ENCODE results near the gene MZT2B. TPM values are rescaled to one million over a fixed set of nuclear protein-coding genes. Genes with fewer than 3 reads are reported as not detected.
"Not testable (repeated sequence)": the region's sequence is repeated elsewhere in the genome, so short reads cannot be mapped to it uniquely, and the experiment has no call there.

The MZT2B gene
- total RNA-seq, 1 donor from 2014 or later, result 294 TPM

GRCh38 chr2:130228467-130229160 is 46.6 kb downstream of the MZT2B start:
- not testable (repeated sequence) for H3K36me3 Mint-ChIP-seq (ENCODE audit: low read depth); H3K4me1 Mint-ChIP-seq (ENCODE audit: low read depth); H3K27me3 Mint-ChIP-seq (ENCODE audit: insufficient read depth); H3K9me3 Mint-ChIP-seq; H3K4me3 Mint-ChIP-seq; DNase-seq (ENCODE audit: low spot score); H3K27ac Mint-ChIP-seq
- intact Hi-C loops (cut with micrococcal nuclease), result loop anchor here (1.0 kb wide), 2 partner anchors 47 to 114 kb away; partner anchors contain the start of genes IMP4 and SMPD4

- H3K36me3 Mint-ChIP-seq (ENCODE audit: low read depth); H3K9me3 Mint-ChIP-seq; H3K27me3 Mint-ChIP-seq (ENCODE audit: insufficient read depth); H3K4me1 Mint-ChIP-seq (ENCODE audit: low read depth); H3K27ac Mint-ChIP-seq: not testable (repeated sequence)
- H3K4me3 Mint-ChIP-seq, result peak overlapping the region; percentile 72
- peak; percentile 62 for DNase-seq (ENCODE audit: low spot score)
- intact Hi-C loops (cut with micrococcal nuclease), result loop anchor here (1.0 kb wide), 2 partner anchors 48 to 113 kb away; partner anchors contain the start of genes IMP4 and SMPD4
These were observed 47.1 kb downstream of the MZT2B start for GRCh38 chr2:130229161-130229510.

- H3K27ac Mint-ChIP-seq; H3K4me1 Mint-ChIP-seq (ENCODE audit: low read depth); H3K9me3 Mint-ChIP-seq; H3K4me3 Mint-ChIP-seq; H3K36me3 Mint-ChIP-seq (ENCODE audit: low read depth); H3K27me3 Mint-ChIP-seq (ENCODE audit: insufficient read depth); intact Hi-C loops (cut with micrococcal nuclease); DNase-seq (ENCODE audit: low spot score): not testable (repeated sequence)
These were observed 48.3 kb downstream of the MZT2B start for GRCh38 chr2:130230376-130230775.

GRCh38 chr2:130230907-130231306 is 48.8 kb downstream of the MZT2B start:
- H3K9me3 Mint-ChIP-seq; intact Hi-C loops (cut with micrococcal nuclease); DNase-seq (ENCODE audit: low spot score); H3K4me1 Mint-ChIP-seq (ENCODE audit: low read depth); H3K4me3 Mint-ChIP-seq; H3K27ac Mint-ChIP-seq; H3K27me3 Mint-ChIP-seq (ENCODE audit: insufficient read depth); H3K36me3 Mint-ChIP-seq (ENCODE audit: low read depth): not testable (repeated sequence)

GRCh38 chr2:130231656-130232055 is 49.6 kb downstream of the MZT2B start:
- Mint-ChIP-seq H3K27me3 (ENCODE audit: insufficient read depth) (peaks cover 3% of the 10 kb centered on the region), H3K4me1 (ENCODE audit: low read depth) (no peaks in the 10 kb centered on the region), H3K4me3 (no peak overlapping the region), H3K9me3 (no peaks in the 10 kb centered on the region), H3K27ac (no peak overlapping the region), H3K36me3 (ENCODE audit: low read depth) (no peaks in the 10 kb centered on the region)
- intact Hi-C loops (cut with micrococcal nuclease), result no loop called here
- no peak for DNase-seq (ENCODE audit: low spot score)

GRCh38 chr2:130233066-130233465 is 51.0 kb downstream of the MZT2B start:
- DNase-seq (ENCODE audit: low spot score); H3K9me3 Mint-ChIP-seq; H3K4me1 Mint-ChIP-seq (ENCODE audit: low read depth); H3K4me3 Mint-ChIP-seq; intact Hi-C loops (cut with micrococcal nuclease); H3K36me3 Mint-ChIP-seq (ENCODE audit: low read depth); H3K27ac Mint-ChIP-seq; H3K27me3 Mint-ChIP-seq (ENCODE audit: insufficient read depth): not testable (repeated sequence)

- H3K27me3 Mint-ChIP-seq (ENCODE audit: insufficient read depth); intact Hi-C loops (cut with micrococcal nuclease); H3K4me1 Mint-ChIP-seq (ENCODE audit: low read depth); H3K9me3 Mint-ChIP-seq; H3K27ac Mint-ChIP-seq; H3K36me3 Mint-ChIP-seq (ENCODE audit: low read depth); H3K4me3 Mint-ChIP-seq; DNase-seq (ENCODE audit: low spot score): not testable (repeated sequence)
These were observed 57.5 kb downstream of the MZT2B start for GRCh38 chr2:130239581-130239980.

Other genes starting within 250 kb of the MZT2B start
- 0.07 TPM in 1 of 2 replicates, not detected in the other for gene RAB6C, start 202.6 kb upstream of the MZT2B start, total RNA-seq
- not detected in 2 replicates for gene POTEF, start 53.0 kb upstream of the MZT2B start, total RNA-seq
- 0.52 and 1.8 TPM in 2 replicates for gene CCDC74B, start 37.1 kb upstream of the MZT2B start, total RNA-seq
- 92.3 and 99.0 TPM in 2 replicates for gene SMPD4, start 660 bp upstream of the MZT2B start, total RNA-seq
- gene TUBA3E, start 16.2 kb downstream of the MZT2B start, total RNA-seq, result not detected in 2 replicates
- 169 and 184 TPM in 2 replicates for gene IMP4, start 160.6 kb downstream of the MZT2B start, total RNA-seq
- 66.9 and 68.9 TPM in 2 replicates for gene PTPN18, start 173.8 kb downstream of the MZT2B start, total RNA-seq